WTC11 (cell line): ENCODE measurements around the gene HDAC8. TPM values are rescaled to one million over a fixed set of nuclear protein-coding genes. Genes with fewer than 3 reads are reported as not detected.

ENCODE experiments used
- ATAC-seq: fragments of 200-7000 bp; cut with Tn5 transposase; 2 replicates; pipeline ENCODE4 v1.10.0; 2021; ENCODE audit warnings: mild to moderate bottlenecking, moderate library complexity
- CTCF ChIA-PET: fragments of 300-600 bp; sonication (Branson Sonifier 250); formaldehyde crosslinking; loops from one replicate; lab custom pipeline; 2021; ENCODE audit warnings: antibody characterized with exemption; lab: Charles Lee
- POLR2A ChIA-PET: fragments of 350-600 bp; sonication (Branson Sonifier 250); formaldehyde crosslinking; loops from one replicate; lab custom pipeline; 2021; ENCODE audit warnings: antibody characterized with exemption; lab: Charles Lee
- DNase-seq: peaks from one replicate; pipeline ENCODE4 v3.0.0; 2021; ENCODE audit warnings: low spot score
- H3K27ac Mint-ChIP-seq: 2 replicates; pipeline ENCODE4 v1.8.0; 2021; ENCODE audit warnings: mixed read lengths
- H3K27me3 Mint-ChIP-seq: 2 replicates; pipeline ENCODE4 v1.8.0; 2021; ENCODE audit warnings: low read depth, mild to moderate bottlenecking, moderate library complexity, mixed read lengths
- H3K36me3 Mint-ChIP-seq: 2 replicates; pipeline ENCODE4 v1.8.0; 2021; ENCODE audit warnings: mixed read lengths
- H3K4me1 Mint-ChIP-seq: 2 replicates; pipeline ENCODE4 v1.8.0; 2022; ENCODE audit warnings: mixed read lengths
- H3K4me3 Mint-ChIP-seq: 2 replicates; pipeline ENCODE4 v1.8.0; 2021; ENCODE audit warnings: mild to moderate bottlenecking, moderate library complexity, mixed read lengths
- H3K9me3 Mint-ChIP-seq: 2 replicates; pipeline ENCODE4 v1.8.0; 2021; ENCODE audit warnings: mixed read lengths
- ARID4B ChIP-seq: sonication (generic); formaldehyde crosslinking; IDR thresholded peaks from 2 replicates; pipeline ENCODE4 v1.8.0; 2023; ENCODE audit warnings: missing genetic modification reagents, mild to moderate bottlenecking, borderline replicate concordance
- ATF6 ChIP-seq: sonication (generic); formaldehyde crosslinking; IDR thresholded peaks from 2 replicates; pipeline ENCODE4 v1.8.1; 2023; ENCODE audit warnings: mild to moderate bottlenecking, missing genetic modification reagents
- CDX4 ChIP-seq: fragments of 250-450 bp; sonication (Bioruptor Pico); IDR thresholded peaks from 2 replicates; pipeline ENCODE4 v1.9.0; 2021; ENCODE audit warnings: moderate library complexity, mild to moderate bottlenecking, inconsistent platforms, borderline replicate concordance
- E2F1 ChIP-seq: sonication (generic); formaldehyde crosslinking; IDR thresholded peaks from 2 replicates; pipeline ENCODE4 v1.8.0; 2022; ENCODE audit warnings: mild to moderate bottlenecking, missing genetic modification reagents
- ELF4 ChIP-seq: sonication (generic); formaldehyde crosslinking; IDR thresholded peaks from 2 replicates; pipeline ENCODE4 v1.8.1; 2022; ENCODE audit warnings: low read depth, mild to moderate bottlenecking, moderate library complexity, missing genetic modification reagents
- HMGA2 ChIP-seq: fragments of 250-450 bp; sonication (Bioruptor Pico); IDR thresholded peaks from 2 replicates; pipeline ENCODE4 v1.4.0; 2021; ENCODE audit warnings: mild to moderate bottlenecking, moderate library complexity
- KAT7 ChIP-seq: sonication (generic); formaldehyde crosslinking; IDR thresholded peaks from 2 replicates; pipeline ENCODE4 v1.8.1; 2023; ENCODE audit warnings: missing genetic modification reagents, mild to moderate bottlenecking, borderline replicate concordance
- NFE2L1 ChIP-seq: sonication (generic); formaldehyde crosslinking; IDR thresholded peaks from 2 replicates; pipeline ENCODE4 v1.8.1; 2023; ENCODE audit warnings: missing genetic modification reagents
- NR2C2 ChIP-seq: sonication (generic); formaldehyde crosslinking; IDR thresholded peaks from 2 replicates; pipeline ENCODE4 v1.8.0; 2022; ENCODE audit warnings: mild to moderate bottlenecking, missing genetic modification reagents
- NR3C1 ChIP-seq: sonication (generic); formaldehyde crosslinking; conservative IDR thresholded peaks from 2 replicates; pipeline ENCODE4 v1.8.1; 2023; ENCODE audit warnings: low read depth, mild to moderate bottlenecking, missing genetic modification reagents
- OVOL2 ChIP-seq: fragments of 250-450 bp; sonication (Bioruptor Pico); IDR thresholded peaks from 2 replicates; pipeline ENCODE4 v1.9.0; 2021; ENCODE audit warnings: mild to moderate bottlenecking, borderline replicate concordance
- PRRX2 ChIP-seq: fragments of 250-450 bp; sonication (Bioruptor Pico); IDR thresholded peaks from 2 replicates; pipeline ENCODE4 v1.8.0; 2021; ENCODE audit warnings: mild to moderate bottlenecking
- SP1 ChIP-seq: sonication (generic); formaldehyde crosslinking; conservative IDR thresholded peaks from 2 replicates; pipeline ENCODE4 v1.8.1; 2022; ENCODE audit warnings: missing genetic modification reagents
- STAT6 ChIP-seq: sonication (generic); formaldehyde crosslinking; conservative IDR thresholded peaks from 2 replicates; pipeline ENCODE4 v1.8.1; 2023; ENCODE audit warnings: mild to moderate bottlenecking, low read depth, missing genetic modification reagents, moderate library complexity
- ZNF121 ChIP-seq: sonication (generic); formaldehyde crosslinking; IDR thresholded peaks from 2 replicates; pipeline ENCODE4 v1.8.0; 2023; ENCODE audit warnings: missing genetic modification reagents
- ZNF532 ChIP-seq: fragments of 250-450 bp; sonication (Bioruptor Pico); IDR thresholded peaks from 2 replicates; pipeline ENCODE4 v1.9.0; 2021; ENCODE audit warnings: mild to moderate bottlenecking, borderline replicate concordance
- total RNA-seq: library from RNA; stranded (reverse); gene quantifications from 3 replicates; pipeline ENCODE4 v1.2.3, GENCODE V29; 2021

Gene HDAC8
- total RNA-seq, 1 experiment from 2014 or later = 22.5 TPM

- TF ChIP-seq ATF6 (CRISPR knock-in tag) (no peak), NFE2L1 (no peak)
Observed at GRCh38 chrX:72340626-72341025, 232.0 kb downstream of the HDAC8 start (continued).

- no peaks in the 10 kb centered on the region for H3K27me3 Mint-ChIP-seq
- H3K4me3 Mint-ChIP-seq = no peak overlapping the region
- CTCF ChIA-PET = interaction anchor here (1.0 to 4.0 kb wide), 2 partner anchors 24 to 42 kb away, joined by 3 to 23 read pairs; no protein-coding TSS in a partner anchor
- TF ChIP-seq NR3C1 (CRISPR knock-in tag) (no peak), STAT6 (CRISPR knock-in tag) (no peak), PRRX2 (no peak)
- TF ChIP-seq, all 79 proteins: peak for 0
- Mint-ChIP-seq H3K4me1 (peaks cover 8% of the 10 kb centered on the region), H3K27ac (no peak overlapping the region), H3K9me3 (no peaks in the 10 kb centered on the region), H3K36me3 (no peaks in the 10 kb centered on the region)
- no peak for DNase-seq
- POLR2A ChIA-PET = no interaction called here
- ATAC-seq = no peak
Observed at GRCh38 chrX:72340041-72340440, 232.6 kb downstream of the HDAC8 start.

- CTCF ChIA-PET = no interaction called here
- POLR2A ChIA-PET = no interaction called here
- TF ChIP-seq HMGA2 (CRISPR knock-in tag) = no peak
- no peak for TF ChIP-seq SP1 (CRISPR knock-in tag)
- TF ChIP-seq ZNF532 (CRISPR knock-in tag) = no peak
- no peak for TF ChIP-seq NR2C2 (CRISPR knock-in tag)
- TF ChIP-seq OVOL2 = no peak
- TF ChIP-seq KAT7 (CRISPR knock-in tag) = no peak
- no peak for TF ChIP-seq ZNF121
- no peak for TF ChIP-seq ELF4 (CRISPR knock-in tag)
- no peak for TF ChIP-seq E2F1
- no peak for TF ChIP-seq CDX4
- no peak for TF ChIP-seq NR3C1 (CRISPR knock-in tag)
- no peak for TF ChIP-seq ARID4B (CRISPR knock-in tag)
- DNase-seq = no peak
- no peak for ATAC-seq
- Mint-ChIP-seq H3K9me3 (peaks cover 5% of the 10 kb centered on the region), H3K4me3 (no peak overlapping the region), H3K27ac (no peak overlapping the region), H3K4me1 (peaks cover 24% of the 10 kb centered on the region), H3K36me3 (peaks cover 13% of the 10 kb centered on the region), H3K27me3 (no peaks in the 10 kb centered on the region)
Observed at GRCh38 chrX:72330131-72330530, 242.5 kb downstream of the HDAC8 start.
